ENCODE measurements around the gene SLC9B2. TPM values are rescaled to one million over a fixed set of nuclear protein-coding genes. Genes with fewer than 3 reads are reported as not detected.

SLC9B2 gene
- total and polyA plus RNA-seq, 2 donors (not counting 1 experiment from before 2014, with no cell fraction given): 16.4 to 37.6 TPM

DNA sequence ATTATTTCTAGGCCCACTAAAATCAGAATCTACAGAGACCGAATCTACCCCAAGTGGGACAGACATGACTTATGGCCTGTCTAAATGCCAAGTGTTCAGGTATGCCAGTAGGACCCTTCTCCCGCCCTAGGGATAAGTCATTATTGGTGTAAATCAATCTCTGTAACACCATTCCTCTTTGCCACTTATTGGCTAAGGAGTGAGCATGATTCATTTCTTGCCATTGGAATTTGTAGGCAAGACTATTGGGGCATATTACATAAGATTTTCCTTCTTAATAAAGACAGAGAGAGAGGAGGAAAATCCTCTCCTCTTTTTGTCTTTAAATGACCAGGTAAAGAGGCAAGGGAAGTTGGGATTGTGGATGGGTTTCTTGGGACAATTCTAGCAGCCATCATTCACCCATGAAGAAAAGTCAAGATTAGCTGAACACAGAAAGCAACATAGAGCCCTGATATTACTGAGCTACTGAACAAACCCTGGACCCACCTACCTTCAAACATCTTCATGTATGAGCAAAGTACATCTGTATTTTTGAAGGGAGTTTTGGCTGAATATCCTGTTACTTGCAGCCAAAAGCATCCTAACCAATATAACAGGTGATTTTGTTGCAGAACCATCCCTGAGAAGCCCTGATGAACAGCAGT lies 2.6 kb downstream of the SLC9B2 start:
- peaks cover 27 to 31% of the 10 kb centered on the region in 2 donors for H3K4me1 ChIP-seq (ENCODE audit: control insufficient read depth in 2 of 2, insufficient read depth in 2 of 2, low read length in 2 of 2)
- H3K4me3 Mint-ChIP-seq: peak overlapping the region; percentile 52
- intact Hi-C loops (cut with micrococcal nuclease): loop anchor here (2.0 kb wide), 2 partner anchors 25 to 313 kb away; partner anchors contain the start of genes BDH2 and MANBA

More for the DNA sequence above, 2.6 kb downstream of the SLC9B2 start:
- Mint-ChIP-seq H3K4me1 (peaks cover 37% of the 10 kb centered on the region), H3K27me3 (no peaks in the 10 kb centered on the region), H3K27ac (peak overlapping the region; percentile 66), H3K9me3 (ENCODE audit: insufficient read depth) (no peaks in the 10 kb centered on the region)
- Histone ChIP-seq H3K9me3 (ENCODE audit: control extremely low read depth in 1 of 3, control insufficient read depth in 2 of 3, insufficient read depth in 1 of 3, low read length in 2 of 3) (no peaks in the 10 kb centered on the region), H3K79me2 (ENCODE audit: control insufficient read depth, insufficient read depth, low read length) (peaks cover 42% of the 10 kb centered on the region), H4K20me1 (ENCODE audit: control insufficient read depth, insufficient read depth, low read length, poor library complexity, severe bottlenecking) (no peaks in the 10 kb centered on the region), H3K27me3 (replicated peaks in 1 of 4; ENCODE audit: control extremely low read depth in 1 of 4, control insufficient read depth in 3 of 4, insufficient read depth in 4 of 4, low read length in 3 of 4) (no peaks in the 10 kb centered on the region), H3K36me3 (replicated peaks in 1 of 2; ENCODE audit: control extremely low read depth in 1 of 2, control insufficient read depth in 1 of 2, extremely low read depth in 1 of 2, insufficient read depth in 2 of 2, low read length in 1 of 2) (no peaks in the 10 kb centered on the region), H3K9ac (ENCODE audit: low read length) (no peak overlapping the region), H3K4me2 (replicated peaks; ENCODE audit: low read depth, low read length, poor library complexity, severe bottlenecking) (peak overlapping the region; percentile 93), H3K4me3 (ENCODE audit: control extremely low read depth in 1 of 5, extremely low read depth in 1 of 5, insufficient read depth in 1 of 5, low read depth in 2 of 5, low read length in 4 of 5) (peak overlapping the region in 1 of 5 experiments; percentile 81), H2AFZ (ENCODE audit: insufficient read depth, low read depth, low read length, poor library complexity, severe bottlenecking) (no peak overlapping the region), H3K27ac (ENCODE audit: low read length in 2 of 2) (no peak overlapping the region)
- ATAC-seq (ENCODE audit: low read depth) (no peak), DNase-seq (no peak)
- CTCF ChIA-PET: interaction anchor here (1.5 to 1.9 kb wide), 3 partner anchors 17 to 29 kb away, joined by 6 to 7 read pairs (median 7); partner anchors contain the start of gene BDH2
- POLR2A ChIA-PET: interaction anchor here (2.2 kb wide), 1 partner anchor 246 kb away, joined by 9 read pairs; the partner anchor contains the start of gene UBE2D3
- TF ChIP-seq EZH2 (IDR thresholded peaks at IDR 0.05; ENCODE audit: borderline replicate concordance, insufficient read depth, low read depth, low read length, poor library complexity, severe bottlenecking) (no peak), CTCF (IDR thresholded peaks at IDR 0.05) (no peak)
- WGBS (ENCODE audit: insufficient coverage): no CpG with 5 or more reads among the region's 2 CpGs

All from B cell (primary cell).